Stimulated activated CD4-positive, alpha-beta T cell treated with anti-CD3 and anti-CD28 coated beads, Interleukin-15, amount 100 ng/mL, for 24 hours (primary cell): ENCODE results near the gene PNKD.
"Not testable (repeated sequence)": the region's sequence is repeated elsewhere in the genome, so short reads cannot be mapped to it uniquely, and the experiment has no call there.

Source experiments
- DNase-seq: peaks from one replicate; pipeline ENCODE4 v3.0.0-alpha.2; 2020

The PNKD gene

GRCh38 chr2:218293715-218294429 is 23.6 kb downstream of the PNKD start:
- no peak for DNase-seq

DNA sequence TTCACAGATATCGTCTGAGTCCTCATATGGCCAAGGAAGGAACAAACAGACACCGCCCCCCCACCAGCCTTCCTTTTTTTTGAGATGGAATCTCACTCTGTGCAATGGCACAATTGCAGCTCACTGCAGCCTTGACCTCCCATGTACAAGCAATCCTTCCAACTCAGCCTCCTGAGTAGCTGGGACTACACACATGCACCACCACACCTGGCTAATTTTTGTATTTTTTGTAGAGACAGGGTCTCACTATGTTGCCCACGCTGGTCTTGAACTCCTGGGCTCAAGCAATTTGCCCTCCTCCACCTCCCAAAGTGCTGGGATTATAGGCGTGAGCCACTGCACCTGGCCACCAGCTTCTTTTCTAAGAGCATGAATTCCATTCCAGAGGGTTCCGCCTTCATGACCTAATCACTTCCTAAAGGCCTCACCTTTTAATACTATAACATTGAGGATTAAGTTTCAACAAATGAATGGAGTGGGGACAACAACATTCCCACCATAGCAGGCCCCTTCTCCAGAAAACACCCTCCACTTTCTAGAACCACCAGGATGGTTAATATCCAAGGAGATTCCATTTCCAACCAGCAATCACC is 24.2 kb downstream of the PNKD start:
- DNase-seq, result no peak

GRCh38 chr2:218295029-218295428 is 24.7 kb downstream of the PNKD start:
- no peak for DNase-seq

DNA sequence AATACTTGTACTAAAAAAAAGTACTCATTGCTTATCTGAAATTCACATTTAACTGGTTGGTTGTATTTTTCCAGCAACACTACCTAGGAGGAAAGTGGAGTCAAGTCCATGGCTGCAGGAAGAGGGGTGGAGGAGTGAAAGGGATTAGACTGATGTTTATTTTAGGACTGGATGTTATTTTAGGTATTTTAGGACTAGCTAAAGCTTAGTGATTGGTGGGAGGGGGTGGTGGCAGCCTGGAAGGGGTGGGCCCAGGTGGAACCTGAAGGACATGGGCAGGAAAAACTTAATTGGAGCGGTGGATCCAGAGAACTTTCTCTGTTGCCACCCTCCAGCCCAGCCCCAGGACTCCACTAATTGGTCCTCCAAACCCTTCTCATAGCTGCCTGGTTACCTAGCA is 25.9 kb downstream of the PNKD start:
- no peak for DNase-seq

DNA sequence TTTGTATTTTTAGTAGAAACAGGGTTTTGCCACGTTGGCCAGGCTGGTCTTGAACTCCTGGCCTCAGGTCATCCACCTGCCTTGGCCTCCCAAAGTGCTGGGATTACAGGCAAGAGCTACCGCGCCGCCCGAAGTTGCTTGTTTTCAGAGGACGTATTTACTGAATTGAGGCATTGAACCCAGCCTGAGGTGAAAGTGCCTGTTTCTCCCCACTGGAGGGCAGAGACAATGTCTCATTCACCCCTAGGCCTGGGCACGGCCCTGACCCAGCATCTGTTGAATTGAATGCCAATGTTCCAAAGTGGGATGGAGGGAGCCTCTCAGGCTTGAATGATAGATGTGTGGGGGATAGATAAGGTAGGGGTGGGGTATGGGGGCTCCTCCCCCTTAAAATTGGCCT is 26.5 kb downstream of the PNKD start:
- no peak for DNase-seq

- DNase-seq, result no peak
Observed at GRCh38 chr2:218298314-218298875, 28.1 kb downstream of the PNKD start.

- DNase-seq, result no peak
Observed at GRCh38 chr2:218300141-218300540, 29.8 kb downstream of the PNKD start.

DNA sequence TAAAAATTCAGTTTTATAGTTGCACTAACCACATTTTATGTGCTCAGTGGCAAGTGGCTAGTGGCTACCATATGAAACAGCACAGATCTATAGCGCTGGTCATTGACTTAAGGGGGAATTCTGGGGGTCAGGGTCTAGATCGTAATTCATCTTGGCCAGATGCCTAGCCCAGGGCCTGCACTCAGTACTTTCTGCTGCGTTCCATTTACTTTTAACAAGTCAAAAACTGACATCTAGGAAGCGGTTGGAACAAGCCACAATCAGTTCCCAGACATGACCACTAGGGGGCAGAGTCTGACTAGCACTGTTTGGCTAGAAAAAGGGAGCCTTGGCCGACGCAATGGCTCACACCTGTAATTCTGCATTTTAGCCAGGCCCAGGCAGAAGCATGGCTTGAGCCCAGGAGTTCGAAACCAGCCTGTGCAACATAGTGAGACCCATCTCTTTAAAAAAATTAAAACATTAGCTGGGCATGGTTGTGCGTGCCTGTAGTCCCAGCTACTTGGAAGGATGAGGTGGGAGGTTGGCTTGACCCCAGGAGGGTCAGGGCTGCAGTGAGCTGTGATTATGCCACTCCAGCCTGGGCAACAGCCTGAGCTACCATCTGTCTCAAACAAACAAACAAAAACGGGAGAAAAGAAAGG is 31.0 kb downstream of the PNKD start:
- peak; percentile 90 for DNase-seq

GRCh38 chr2:218305383-218305782 is 35.1 kb downstream of the PNKD start:
- no peak for DNase-seq

GRCh38 chr2:218306184-218306920 is 36.0 kb downstream of the PNKD start:
- no peak for DNase-seq

DNA sequence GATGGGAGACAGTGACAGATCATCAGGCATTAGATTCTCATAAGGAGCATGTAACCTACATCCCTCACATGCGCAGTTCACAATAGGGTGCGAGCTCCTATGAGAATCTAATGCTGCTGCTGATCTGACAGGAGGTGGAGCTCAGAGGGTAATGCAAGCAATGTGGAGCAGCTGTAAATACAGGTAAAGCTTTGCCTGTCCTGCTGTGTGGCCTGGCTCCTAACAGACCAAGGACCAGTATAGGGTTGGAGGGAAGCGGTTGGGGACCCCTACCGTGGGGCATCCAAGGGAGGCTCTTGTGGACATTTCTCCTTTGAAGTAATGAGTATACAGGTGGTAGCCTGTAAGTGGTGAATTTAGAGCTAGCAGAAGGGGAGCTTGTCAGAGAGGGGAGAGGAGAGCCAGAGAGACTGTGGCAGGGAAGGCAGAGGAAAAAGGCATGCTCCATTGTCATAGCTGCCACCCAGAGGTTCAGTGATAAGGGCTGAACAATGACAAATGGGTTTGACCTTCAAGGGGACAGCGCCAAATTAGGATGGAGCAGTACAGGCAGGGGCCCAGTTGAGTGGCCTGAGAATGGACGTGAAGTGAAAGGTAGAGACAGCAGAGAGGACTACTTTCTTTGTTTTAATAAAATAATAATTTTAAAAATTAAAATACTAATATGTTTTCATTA is 37.2 kb downstream of the PNKD start:
- no peak for DNase-seq

DNA sequence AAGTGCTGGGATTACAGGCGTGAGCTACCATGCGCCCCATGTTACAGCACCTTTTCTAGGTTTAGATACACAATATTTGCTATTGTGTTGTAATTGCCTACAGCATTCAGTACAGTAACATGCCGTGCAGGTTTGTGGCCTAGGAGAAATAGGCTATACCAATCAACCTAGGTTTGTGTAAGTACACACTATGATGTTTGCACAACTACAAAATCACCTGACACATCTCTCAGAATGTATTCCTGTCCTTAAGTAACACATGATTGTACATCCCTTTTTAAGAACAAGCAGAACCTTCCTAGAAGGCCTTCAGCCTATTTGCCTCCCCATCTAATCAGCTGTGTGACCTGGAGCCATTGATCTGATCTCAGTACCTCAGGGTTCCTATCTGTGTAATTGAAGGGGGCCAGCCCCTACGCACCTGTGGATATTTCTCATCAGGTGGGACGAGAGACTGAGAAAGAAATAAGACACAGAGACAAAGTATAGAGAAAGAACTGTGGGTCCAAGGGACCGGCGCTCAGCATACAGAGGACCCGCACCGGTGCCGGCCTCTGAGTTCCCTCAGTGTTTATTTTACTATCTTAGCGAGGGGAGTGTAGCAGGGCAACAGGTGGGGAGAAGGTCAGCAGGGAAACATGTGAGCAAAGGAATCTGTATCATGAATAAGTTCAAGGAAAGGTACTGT is 40.7 kb downstream of the PNKD start:
- DNase-seq, result no peak

GRCh38 chr2:218311541-218312266 is 41.4 kb downstream of the PNKD start:
- DNase-seq, result not testable (repeated sequence)

DNA sequence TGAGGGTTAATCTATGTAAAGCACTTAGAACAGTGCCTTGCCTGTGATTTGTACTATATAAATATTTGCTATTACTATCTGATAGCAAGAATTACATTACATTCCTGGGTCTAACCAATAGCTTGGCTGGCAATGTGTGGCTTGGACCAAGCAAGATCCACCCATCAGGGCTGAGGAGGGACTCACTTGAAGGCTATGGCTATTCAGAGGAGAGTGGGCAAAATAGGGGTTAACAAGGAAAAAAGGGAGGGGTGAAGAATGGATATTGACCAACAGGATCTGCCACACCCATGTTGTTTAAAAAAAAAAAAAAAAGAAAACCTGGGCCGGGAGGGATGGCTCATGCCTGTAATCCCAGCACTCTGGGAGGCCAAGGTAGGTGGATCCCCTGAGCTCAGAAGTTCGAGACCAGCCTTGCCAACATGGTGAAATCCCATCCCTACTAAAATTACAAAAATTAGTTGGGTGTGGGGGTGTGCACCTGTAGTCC is 42.0 kb downstream of the PNKD start:
- DNase-seq, result no peak

DNA sequence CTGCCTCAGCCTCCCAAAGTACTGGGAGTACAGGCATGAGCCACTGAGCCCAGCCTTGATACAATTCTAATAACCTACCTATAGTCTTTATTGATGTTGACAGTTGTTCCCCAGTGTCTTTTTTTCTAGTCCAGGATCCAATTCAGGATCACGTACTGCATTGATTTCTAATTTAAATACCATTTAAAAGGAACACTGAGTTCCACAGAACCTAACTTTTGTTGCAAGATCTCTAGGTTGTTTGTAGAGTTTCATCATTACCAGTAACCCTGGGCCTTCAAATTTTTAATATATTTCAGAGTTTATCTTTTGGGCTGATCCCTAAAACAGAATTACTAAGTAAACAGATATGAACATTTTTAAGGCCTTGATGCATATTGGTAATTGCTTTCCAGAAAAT is 43.0 kb downstream of the PNKD start:
- DNase-seq, result no peak

DNA sequence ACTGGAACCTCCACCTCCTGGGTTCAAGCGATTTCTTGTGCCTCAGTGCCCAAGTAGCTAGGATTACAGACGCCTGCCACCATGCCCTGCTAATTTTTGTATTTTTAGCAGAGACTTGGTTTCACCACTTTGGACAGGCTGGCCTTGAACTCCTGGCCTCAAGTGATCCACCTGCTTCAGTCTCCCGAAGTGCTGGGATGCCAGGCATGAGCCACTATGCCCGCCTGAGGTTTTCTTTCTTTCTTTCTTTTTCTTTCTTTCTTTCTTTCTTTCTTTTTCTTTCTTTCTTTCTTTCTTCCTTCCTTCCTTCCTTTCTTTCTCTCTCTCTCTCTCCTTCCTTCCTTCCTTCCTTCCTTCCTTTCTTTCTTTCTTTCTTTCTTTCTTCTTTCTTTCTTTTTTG is 44.4 kb downstream of the PNKD start:
- not testable (repeated sequence) for DNase-seq

- DNase-seq, result no peak
Observed at GRCh38 chr2:218315397-218315796, 45.1 kb downstream of the PNKD start.

DNA sequence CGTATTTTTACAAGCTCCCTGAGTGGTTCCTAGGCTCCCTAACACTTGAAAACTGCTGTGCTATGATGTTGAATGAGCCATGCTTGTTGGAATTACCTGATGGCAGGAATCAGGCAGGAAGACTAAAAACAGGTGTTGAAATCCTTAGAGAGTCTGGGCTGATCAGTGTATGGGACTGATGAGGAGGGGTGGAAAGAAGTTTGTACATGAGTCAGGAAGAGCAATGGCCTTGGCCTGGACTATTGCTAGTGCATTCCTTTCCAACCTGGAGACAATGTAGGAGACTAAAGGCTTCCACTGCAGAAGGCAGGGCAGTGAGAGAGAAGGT is 46.9 kb downstream of the PNKD start:
- no peak for DNase-seq

- DNase-seq, result no peak
Observed at GRCh38 chr2:218317835-218318234, 47.5 kb downstream of the PNKD start.

DNA sequence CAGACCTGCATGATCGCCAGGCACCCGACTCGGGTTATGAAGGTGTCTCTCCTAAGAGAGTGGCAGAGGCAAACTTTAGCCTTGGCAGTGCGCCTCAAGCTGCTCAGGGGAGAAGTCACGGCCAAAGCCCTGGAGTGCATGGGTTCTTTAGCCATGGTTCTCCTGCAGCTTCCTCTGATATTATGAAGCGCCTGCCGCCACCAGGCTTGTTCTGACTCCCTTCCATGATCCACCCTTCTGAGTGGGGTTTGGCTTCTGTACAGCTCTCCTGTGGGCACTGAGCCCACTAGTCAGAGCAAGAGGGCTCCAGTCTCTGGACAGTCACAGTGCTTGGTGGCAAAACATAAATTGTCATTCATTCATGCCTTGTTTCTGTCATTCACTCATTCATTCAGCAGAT is 47.9 kb downstream of the PNKD start:
- DNase-seq, result no peak

DNA sequence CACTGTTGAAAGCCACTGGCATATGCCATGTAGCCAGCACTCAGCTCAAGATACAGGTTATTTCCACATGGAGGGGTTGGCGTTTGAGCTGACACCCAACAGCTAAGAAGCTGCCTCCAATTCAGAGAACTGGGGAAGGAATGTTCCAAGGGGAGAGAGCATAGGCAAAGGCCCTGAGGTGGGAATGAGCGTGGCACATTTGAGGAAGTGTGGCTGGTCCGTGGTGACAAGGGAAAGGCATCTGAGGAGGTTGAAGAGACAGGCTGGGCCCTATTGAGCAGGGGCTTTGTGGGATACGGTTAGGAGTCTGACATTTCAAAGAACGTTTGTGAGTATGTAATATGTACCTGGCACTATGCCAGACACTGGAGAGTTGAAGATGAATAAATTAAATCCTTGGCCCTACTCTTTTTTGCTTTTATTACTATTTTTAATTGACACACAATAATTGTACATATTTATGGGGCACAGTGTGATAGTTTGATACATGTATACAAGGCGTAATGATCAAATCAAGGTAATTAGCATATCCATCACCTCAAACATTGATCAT is 49.6 kb downstream of the PNKD start:
- DNase-seq, result no peak
